Upper lobe of left lung (tissue), 6 donors: ENCODE results near the gene PRSS35. TPM values are rescaled to one million over a fixed set of nuclear protein-coding genes. Genes with fewer than 3 reads are reported as not detected.

ENCODE experiments used
- ATAC-seq, 2 donors: fragments of 200-7000 bp; cut with Tn5 transposase; one replicate each; pipeline ENCODE4 v1.9.1; 2022; ENCODE audit warnings: mild to moderate bottlenecking in 2 of 2, moderate library complexity in 2 of 2; ENCODE audit not compliant: low FRiP score in 2 of 2
- DNase-seq, 2 donors: peaks; one replicate each; pipeline ENCODE4 v3.0.0-alpha.2; 2019 to 2020
- H3K27ac ChIP-seq, 4 donors: fragments of 200-600 bp; sonication (generic); one replicate each; pipeline ENCODE4 v1.5.1; 2016 to 2019
- H3K27me3 ChIP-seq, 4 donors: fragments of 200-600 bp; sonication (generic); one replicate each; pipeline ENCODE4 v1.5.1; 2017 to 2019
- H3K36me3 ChIP-seq, 4 donors: fragments of 200-600 bp; sonication (generic); one replicate each; pipeline ENCODE4 v1.5.1; 2016 to 2019
- H3K4me1 ChIP-seq, 4 donors: fragments of 200-600 bp; sonication (generic); one replicate each; pipeline ENCODE4 v1.5.1; 2018 to 2019
- H3K4me3 ChIP-seq, 4 donors: fragments of 200-600 bp; sonication (generic); one replicate each; pipeline ENCODE4 v1.5.1; 2017 to 2019; ENCODE audit warnings: mild to moderate bottlenecking in 2 of 4, moderate library complexity in 1 of 4
- H3K9me3 ChIP-seq, 4 donors: fragments of 200-600 bp; sonication (generic); one replicate each; pipeline ENCODE4 v1.5.1; 2018 to 2019
- CTCF ChIP-seq, 6 experiments: fragments of 450-650 bp in 4 of 6; fragments of 200-600 bp in 2 of 6; sonication (generic) in 2 of 6; IDR thresholded peaks; one replicate each; pipeline ENCODE4 v1.5.1; 2016 to 2019; ENCODE audit warnings: antibody characterized with exemption in 6 of 6
- EP300 ChIP-seq, 4 donors: sonication (generic); formaldehyde crosslinking; IDR thresholded peaks; one replicate each; pipeline ENCODE4 v1.5.1; 2017; ENCODE audit warnings: antibody characterized with exemption in 4 of 4, control low read depth in 2 of 4
- POLR2A ChIP-seq, 4 donors: fragments of 450-650 bp; IDR thresholded peaks; one replicate each; pipeline ENCODE4 v1.5.1; 2016 to 2017; ENCODE audit warnings: antibody characterized with exemption in 4 of 4, mild to moderate bottlenecking in 2 of 4
- POLR2AphosphoS5 ChIP-seq, 2 donors: sonication (generic); formaldehyde crosslinking; IDR thresholded peaks; one replicate each; pipeline ENCODE4 v1.5.1; 2017; ENCODE audit warnings: antibody characterized with exemption in 2 of 2
- WGBS, 2 donors: methylation state at CpG; one replicate each; pipeline ENCODE4 v1.1.5; 2017 to 2018; 5-methylcytosine and 5-hydroxymethylcytosine counted together
- total RNA-seq, 6 donors: library from RNA; depleted of rRNA in 4 of 6; stranded (reverse); fragments of >200 nt in 4 of 6; gene quantifications; one replicate each; pipeline versions ENCODE4 v1.1.0 to v1.2.1, GENCODE V29; 2016 to 2021
- donor health status: DM: no; HTN: no; CAD: no; lungs with moderate emphysema.
- donor health status: DM: no; HTN: yes; CAD: no; lungs with severe emphysema.

The PRSS35 gene
- total RNA-seq, result 1 to 10 TPM in 2 of 6 donors, under 1 TPM in 2, not detected in 2; 0.57 to 1.4 (median 0.86) TPM

- ATAC-seq, result peak; percentile 76 to 91
- peak within 1 kb of the TSS in 1 of 4 donors; percentile 10 for H3K27ac ChIP-seq
- no peak for TF ChIP-seq EP300 (IDR thresholded peaks at IDR 0.05)
- TF ChIP-seq CTCF (IDR thresholded peaks at IDR 0.05), result peak; percentile 26 to 73 (median 56)
- TF ChIP-seq POLR2AphosphoS5 (IDR thresholded peaks at IDR 0.05), result no peak
- TF ChIP-seq POLR2A (IDR thresholded peaks at IDR 0.05), result no peak
- H3K4me1 ChIP-seq, result peaks cover 0 to 17% (median 5%) of the 10 kb centered on the region in 4 donors
- H3K36me3 ChIP-seq, result no peaks in the 10 kb centered on the region
- no peaks in the 10 kb centered on the region for H3K9me3 ChIP-seq
- 2 to 9% methylated on average over 18 to 19 of the region's 38 CpGs for WGBS, 2 donors
- no peaks in the 10 kb centered on the region for H3K27me3 ChIP-seq
- peak; percentile 55 to 89 for DNase-seq
- peak within 1 kb of the TSS; percentile 4 to 53 (median 44) for H3K4me3 ChIP-seq
Measured at GRCh38 chr6:83511901-83512681, at the start of gene PRSS35. Gene PRSS35, plus strand, starts transcription at chr6:83512534. Its CDS starts 10,908 bp downstream, at chr6:83523442.

- Histone ChIP-seq H3K4me1 (no peaks in the 10 kb centered on the region), H3K36me3 (no peaks in the 10 kb centered on the region), H3K27me3 (no peaks in the 10 kb centered on the region), H3K27ac (no peak overlapping the region), H3K4me3 (no peak overlapping the region), H3K9me3 (no peaks in the 10 kb centered on the region)
- ATAC-seq (peak in 1 of 2 donors; percentile 68), DNase-seq (no peak)
- TF ChIP-seq POLR2AphosphoS5 (IDR thresholded peaks at IDR 0.05), result no peak
- no peak for TF ChIP-seq POLR2A (IDR thresholded peaks at IDR 0.05)
- no peak for TF ChIP-seq EP300 (IDR thresholded peaks at IDR 0.05)
- no peak for TF ChIP-seq CTCF (IDR thresholded peaks at IDR 0.05)
- WGBS, 2 donors, result 30 to 46% methylated on average over 2 of the region's 2 CpGs
Measured at GRCh38 chr6:83463886-83464285, 48.4 kb upstream of the PRSS35 start.

GRCh38 chr6:83464381-83465140, 47.8 kb upstream of the PRSS35 start:
- Histone ChIP-seq H3K4me1 (no peaks in the 10 kb centered on the region), H3K36me3 (no peaks in the 10 kb centered on the region), H3K27ac (no peak overlapping the region), H3K4me3 (no peak overlapping the region), H3K9me3 (no peaks in the 10 kb centered on the region), H3K27me3 (no peaks in the 10 kb centered on the region)
- ATAC-seq (no peak), DNase-seq (no peak)
- TF ChIP-seq CTCF (IDR thresholded peaks at IDR 0.05) (no peak), EP300 (IDR thresholded peaks at IDR 0.05) (no peak), POLR2A (IDR thresholded peaks at IDR 0.05) (no peak), POLR2AphosphoS5 (IDR thresholded peaks at IDR 0.05) (no peak)
- WGBS, 2 donors, result 94 to 97% methylated on average over 5 of the region's 5 CpGs

GRCh38 chr6:83466328-83466727, 46.0 kb upstream of the PRSS35 start:
- ATAC-seq, result no peak
- H3K9me3 ChIP-seq, result no peaks in the 10 kb centered on the region
- H3K4me3 ChIP-seq, result no peak overlapping the region
- H3K4me1 ChIP-seq, result no peaks in the 10 kb centered on the region
- no peaks in the 10 kb centered on the region for H3K36me3 ChIP-seq
- no peaks in the 10 kb centered on the region for H3K27me3 ChIP-seq
- no peak for DNase-seq
- H3K27ac ChIP-seq, result no peak overlapping the region
- 83 to 86% methylated on average over 6 of the region's 6 CpGs for WGBS, 2 donors
- no peak for TF ChIP-seq POLR2AphosphoS5 (IDR thresholded peaks at IDR 0.05)
- no peak for TF ChIP-seq EP300 (IDR thresholded peaks at IDR 0.05)
- TF ChIP-seq CTCF (IDR thresholded peaks at IDR 0.05), result no peak
- TF ChIP-seq POLR2A (IDR thresholded peaks at IDR 0.05), result no peak
